ENCODE data around the gene SIGLEC6. TPM values are rescaled to one million over a fixed set of nuclear protein-coding genes. Genes with fewer than 3 reads are reported as not detected.

The SIGLEC6 gene
- total and polyA plus RNA-seq, 12 donors = 0.15 to 0.42 (median 0.21) TPM; not detected in 5

DNA sequence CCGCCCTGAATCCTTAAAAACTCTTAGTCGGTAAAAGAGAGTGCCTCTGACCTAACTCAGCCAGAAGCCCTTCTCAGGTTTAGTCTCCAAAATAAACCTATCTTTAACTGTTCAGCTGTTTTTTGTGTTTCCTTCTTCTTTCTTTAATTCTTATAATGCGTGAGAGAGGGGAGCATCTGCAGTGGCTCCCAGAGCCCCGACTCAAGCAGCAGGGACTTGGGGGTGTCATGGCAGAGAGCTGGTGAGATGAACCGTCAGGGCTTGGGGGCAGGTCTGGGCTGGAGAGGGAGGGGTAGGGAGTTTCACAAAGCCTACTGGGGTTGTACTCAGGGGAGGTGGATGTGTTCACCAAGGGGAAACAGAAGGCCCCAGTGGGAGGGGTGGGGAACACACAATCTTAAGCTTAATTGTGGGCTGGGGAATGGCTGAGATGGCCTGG lies 16.8 kb upstream of the SIGLEC6 start:
- ATAC-seq = no peak
- DNase-seq = no peak
- Histone ChIP-seq H3K9me3 (no peaks in the 10 kb centered on the region), H3K4me1 (peaks cover 0 to 4% (median 0%) of the 10 kb centered on the region in 9 donors), H3K27ac (no peak overlapping the region), H3K27me3 (peaks cover 0 to 70% (median 48%) of the 10 kb centered on the region in 7 donors), H3K36me3 (no peaks in the 10 kb centered on the region), H3K4me3 (no peak overlapping the region)
- TF ChIP-seq, protein P1, sequence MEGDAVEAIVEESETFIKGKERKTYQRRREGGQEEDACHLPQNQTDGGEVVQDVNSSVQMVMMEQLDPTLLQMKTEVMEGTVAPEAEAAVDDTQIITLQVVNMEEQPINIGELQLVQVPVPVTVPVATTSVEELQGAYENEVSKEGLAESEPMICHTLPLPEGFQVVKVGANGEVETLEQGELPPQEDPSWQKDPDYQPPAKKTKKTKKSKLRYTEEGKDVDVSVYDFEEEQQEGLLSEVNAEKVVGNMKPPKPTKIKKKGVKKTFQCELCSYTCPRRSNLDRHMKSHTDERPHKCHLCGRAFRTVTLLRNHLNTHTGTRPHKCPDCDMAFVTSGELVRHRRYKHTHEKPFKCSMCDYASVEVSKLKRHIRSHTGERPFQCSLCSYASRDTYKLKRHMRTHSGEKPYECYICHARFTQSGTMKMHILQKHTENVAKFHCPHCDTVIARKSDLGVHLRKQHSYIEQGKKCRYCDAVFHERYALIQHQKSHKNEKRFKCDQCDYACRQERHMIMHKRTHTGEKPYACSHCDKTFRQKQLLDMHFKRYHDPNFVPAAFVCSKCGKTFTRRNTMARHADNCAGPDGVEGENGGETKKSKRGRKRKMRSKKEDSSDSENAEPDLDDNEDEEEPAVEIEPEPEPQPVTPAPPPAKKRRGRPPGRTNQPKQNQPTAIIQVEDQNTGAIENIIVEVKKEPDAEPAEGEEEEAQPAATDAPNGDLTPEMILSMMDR (IDR thresholded peaks at IDR 0.05) = no peak
- intact Hi-C loops (cut with DNase I) = no loop called here
- 54 to 64% methylated on average over 5 of the region's 5 CpGs for WGBS, 2 donors

DNA sequence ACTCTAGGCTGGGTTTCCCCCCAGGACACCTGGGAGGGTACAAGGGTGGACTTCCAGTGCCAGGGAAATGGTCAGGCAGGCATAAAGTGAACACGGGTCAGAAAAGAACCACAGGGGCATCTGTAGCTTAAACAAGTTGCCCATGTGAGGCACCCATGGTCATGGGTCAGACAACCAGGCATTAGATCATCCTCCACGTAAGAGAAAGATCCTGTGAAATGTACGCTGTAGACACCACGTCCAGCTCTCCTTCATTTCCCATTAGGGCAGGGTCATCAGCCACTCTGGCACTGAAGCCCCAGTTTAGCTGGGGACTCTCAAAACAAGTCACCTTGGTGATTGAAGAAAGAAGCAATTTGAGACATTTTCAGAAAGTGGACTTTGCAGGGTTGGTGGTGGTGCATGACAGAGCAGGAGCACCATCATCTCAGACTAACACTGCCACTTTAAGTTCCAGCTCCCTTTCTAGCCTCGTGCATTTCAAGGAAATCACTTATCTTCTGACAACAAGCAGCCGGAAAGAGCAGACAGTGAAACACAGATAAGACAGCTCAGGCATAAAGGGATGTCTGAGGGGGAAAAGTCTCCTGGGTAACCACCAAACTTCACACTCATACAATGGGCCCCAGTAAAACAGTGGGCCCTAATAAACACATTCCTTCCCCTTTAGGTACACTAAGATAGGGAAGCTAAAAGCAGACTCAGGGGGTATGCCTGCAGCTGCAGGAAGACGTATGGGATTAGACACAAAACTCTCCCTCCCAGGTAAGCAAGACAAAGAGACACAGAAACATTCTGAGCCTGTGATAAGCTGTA lies 16.1 kb upstream of the SIGLEC6 start:
- TF ChIP-seq, protein P1 (IDR thresholded peaks at IDR 0.05) = no peak

DNA sequence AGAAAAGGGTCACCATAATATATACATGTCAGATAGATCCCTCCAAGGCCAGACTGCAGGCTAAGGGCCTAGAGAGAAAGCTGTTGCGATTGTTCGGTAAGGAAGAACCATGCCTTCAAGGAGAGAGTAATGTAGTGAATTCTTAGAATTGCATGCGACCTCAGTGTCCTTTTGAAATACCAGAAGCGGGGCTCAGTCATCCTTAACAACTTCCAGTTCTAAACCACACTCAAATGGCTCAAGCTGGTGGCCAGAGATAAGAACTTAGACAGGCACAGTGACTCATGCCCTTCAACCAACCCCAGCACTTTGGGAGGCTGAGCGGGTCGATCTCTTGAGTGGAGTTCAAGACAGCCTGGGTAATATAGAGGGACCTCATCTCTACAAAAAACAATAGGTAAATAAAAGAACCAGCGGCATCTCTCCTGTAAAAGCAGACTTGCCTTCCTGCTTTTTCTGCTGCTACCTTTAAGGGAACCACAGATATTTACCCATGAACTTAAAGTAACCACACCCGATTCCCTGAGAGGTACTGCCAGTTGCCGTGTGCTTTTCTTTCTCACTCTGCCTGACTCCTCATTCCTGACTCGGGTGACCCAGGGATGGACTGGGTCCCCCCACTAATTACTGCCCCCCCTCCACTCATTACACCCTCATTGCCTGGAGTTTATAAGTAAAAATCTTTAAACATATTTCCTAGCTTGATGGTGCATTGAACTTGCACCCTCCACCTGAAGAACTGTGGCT lies 15.4 kb upstream of the SIGLEC6 start:
- no peak overlapping the region for H3K27ac ChIP-seq
- H3K4me1 ChIP-seq = peaks cover 0 to 4% (median 0%) of the 10 kb centered on the region in 9 donors
- intact Hi-C loops (cut with DNase I) = no loop called here
- TF ChIP-seq, protein P1 (IDR thresholded peaks at IDR 0.05) = no peak
- H3K4me3 ChIP-seq = no peak overlapping the region
- ATAC-seq (no peak), DNase-seq (no peak)
- no peaks in the 10 kb centered on the region for H3K9me3 ChIP-seq
- H3K36me3 ChIP-seq = no peaks in the 10 kb centered on the region
- H3K27me3 ChIP-seq = peaks cover 0 to 72% (median 50%) of the 10 kb centered on the region in 7 donors
- WGBS, 2 donors = 39 to 56% methylated on average over 10 of the region's 10 CpGs

More for the DNA sequence above, 16.1 kb upstream of the SIGLEC6 start:
- intact Hi-C loops (cut with DNase I) = no loop called here
- no peak overlapping the region for H3K4me3 ChIP-seq
- peaks cover 0 to 72% (median 51%) of the 10 kb centered on the region in 7 donors for H3K27me3 ChIP-seq
- H3K27ac ChIP-seq = no peak overlapping the region
- no peaks in the 10 kb centered on the region for H3K36me3 ChIP-seq
- peaks cover 0 to 4% (median 0%) of the 10 kb centered on the region in 9 donors for H3K4me1 ChIP-seq
- no peak for DNase-seq
- 20 to 29% methylated on average over 7 of the region's 7 CpGs for WGBS, 2 donors
- no peaks in the 10 kb centered on the region for H3K9me3 ChIP-seq
- ATAC-seq = no peak

DNA sequence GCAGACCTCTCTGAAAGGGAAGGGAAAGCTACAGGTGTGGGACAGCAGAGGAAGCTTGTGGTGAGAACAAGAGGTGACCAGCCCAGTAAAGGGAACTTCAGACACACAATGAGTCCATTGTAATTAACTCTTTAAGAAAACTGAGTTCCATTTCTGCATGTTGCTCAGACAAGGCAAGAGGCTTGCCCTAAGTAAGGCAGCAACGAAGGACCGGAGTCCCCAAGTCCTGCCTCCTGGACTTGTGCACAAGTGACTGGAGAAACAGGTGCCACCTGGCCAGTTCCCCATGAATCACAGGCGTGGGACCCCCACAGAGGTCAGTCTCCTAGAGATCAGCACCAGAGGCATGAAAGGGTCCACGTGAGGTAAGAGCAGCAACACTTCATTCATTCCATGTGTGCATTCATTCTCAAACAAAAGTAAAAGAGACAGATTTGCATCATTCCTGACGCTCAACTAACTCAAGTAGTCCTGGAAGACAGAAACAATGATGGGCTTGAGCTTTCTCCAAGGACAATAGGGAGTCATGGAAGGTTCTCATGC lies 14.7 kb upstream of the SIGLEC6 start:
- DNase-seq = no peak
- no peaks in the 10 kb centered on the region for H3K36me3 ChIP-seq
- H3K27ac ChIP-seq = no peak overlapping the region
- H3K27me3 ChIP-seq = peaks cover 0 to 78% (median 50%) of the 10 kb centered on the region in 7 donors
- intact Hi-C loops (cut with DNase I) = no loop called here
- TF ChIP-seq, protein P1 (IDR thresholded peaks at IDR 0.05) = no peak
- ATAC-seq = no peak
- no peak overlapping the region for H3K4me3 ChIP-seq
- WGBS, 2 donors = 61 to 65% methylated on average over 5 of the region's 5 CpGs
- peaks cover 0 to 4% (median 0%) of the 10 kb centered on the region in 9 donors for H3K4me1 ChIP-seq
- H3K9me3 ChIP-seq = no peaks in the 10 kb centered on the region
